ENCODE measurements around the gene MARK4. TPM values are rescaled to one million over a fixed set of nuclear protein-coding genes. Genes with fewer than 3 reads are reported as not detected.

The MARK4 gene
- total RNA-seq, 1 experiment from 2014 or later, result 37.7 TPM

DNA sequence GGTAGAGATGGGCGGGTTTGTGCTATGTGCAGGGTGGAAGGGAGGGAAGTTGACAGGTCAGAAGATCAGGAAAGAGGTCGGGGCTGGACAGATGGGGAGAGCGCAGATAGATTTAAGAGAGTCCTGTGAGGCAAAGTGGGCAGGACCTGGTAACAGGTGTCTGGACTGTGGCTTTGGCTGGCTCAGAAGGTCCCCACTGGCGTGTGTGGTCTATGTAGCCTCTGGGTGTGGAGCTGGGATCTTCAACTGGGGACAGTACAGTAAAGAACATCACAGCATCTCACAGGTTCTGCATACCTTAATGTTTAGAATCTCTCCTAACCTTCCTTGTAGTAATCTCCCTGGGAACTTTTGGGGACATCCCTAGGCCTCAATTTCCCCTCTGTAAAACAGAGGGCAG lies 53.9 kb downstream of the MARK4 start:
- Histone ChIP-seq H3K9me3 (ENCODE audit: control insufficient read depth in 1 of 2, insufficient read depth in 1 of 2, low read depth in 1 of 2, low read length in 2 of 2) (no peaks in the 10 kb centered on the region), H3K27me3 (ENCODE audit: insufficient read depth, low read length) (no peaks in the 10 kb centered on the region), H4K20me1 (ENCODE audit: insufficient read depth) (no peaks in the 10 kb centered on the region), H3K27ac (ENCODE audit: low read depth, low read length) (no peak overlapping the region), H3K4me2 (ENCODE audit: low read length) (no peak overlapping the region), H3K79me2 (ENCODE audit: insufficient read depth, low read length) (no peaks in the 10 kb centered on the region), H3K4me3 (replicated peaks in 1 of 2; ENCODE audit: low read depth in 1 of 2, low read length in 2 of 2) (no peak overlapping the region), H2AFZ (ENCODE audit: low read depth, low read length, poor library complexity, severe bottlenecking) (no peak overlapping the region), H3K9me2 (ENCODE audit: insufficient read depth) (no peaks in the 10 kb centered on the region), H3K4me1 (ENCODE audit: control insufficient read depth in 1 of 2, insufficient read depth in 2 of 2, low read length in 2 of 2) (peaks cover 10 to 25% of the 10 kb centered on the region in 2 experiments), H3K9ac (ENCODE audit: low read length) (no peak overlapping the region), H3K36me3 (ENCODE audit: control insufficient read depth in 1 of 2, insufficient read depth in 2 of 2, low read length in 2 of 2) (no peaks in the 10 kb centered on the region)
- TF ChIP-seq YY1 (IDR thresholded peaks at IDR 0.05; ENCODE audit: extremely low read depth, insufficient replicate concordance, low read depth, low read length) (no peak), ZNF274 (IDR thresholded peaks at IDR 0.05; ENCODE audit: low read depth, low read length) (no peak), ELF1 (IDR thresholded peaks at IDR 0.05; ENCODE audit: borderline replicate concordance, low read depth) (no peak), POLR2A (IDR thresholded peaks at IDR 0.05; ENCODE audit: borderline replicate concordance, extremely low read depth, insufficient read depth, insufficient read length) (no peak), TCF7L2 (IDR thresholded peaks at IDR 0.05; ENCODE audit: borderline replicate concordance, extremely low read depth, insufficient read depth, insufficient read length) (no peak), CBX3 (IDR thresholded peaks at IDR 0.05; ENCODE audit: low read depth) (no peak), EGR1 (IDR thresholded peaks at IDR 0.05; ENCODE audit: low read depth) (no peak), SP1 (IDR thresholded peaks at IDR 0.05; ENCODE audit: low read depth) (no peak), CEBPB (IDR thresholded peaks at IDR 0.05; ENCODE audit: low read depth) (no peak), POLR2AphosphoS5 (IDR thresholded peaks at IDR 0.05; ENCODE audit: low read depth, low read length) (no peak)
- TF ChIP-seq, protein P1, sequence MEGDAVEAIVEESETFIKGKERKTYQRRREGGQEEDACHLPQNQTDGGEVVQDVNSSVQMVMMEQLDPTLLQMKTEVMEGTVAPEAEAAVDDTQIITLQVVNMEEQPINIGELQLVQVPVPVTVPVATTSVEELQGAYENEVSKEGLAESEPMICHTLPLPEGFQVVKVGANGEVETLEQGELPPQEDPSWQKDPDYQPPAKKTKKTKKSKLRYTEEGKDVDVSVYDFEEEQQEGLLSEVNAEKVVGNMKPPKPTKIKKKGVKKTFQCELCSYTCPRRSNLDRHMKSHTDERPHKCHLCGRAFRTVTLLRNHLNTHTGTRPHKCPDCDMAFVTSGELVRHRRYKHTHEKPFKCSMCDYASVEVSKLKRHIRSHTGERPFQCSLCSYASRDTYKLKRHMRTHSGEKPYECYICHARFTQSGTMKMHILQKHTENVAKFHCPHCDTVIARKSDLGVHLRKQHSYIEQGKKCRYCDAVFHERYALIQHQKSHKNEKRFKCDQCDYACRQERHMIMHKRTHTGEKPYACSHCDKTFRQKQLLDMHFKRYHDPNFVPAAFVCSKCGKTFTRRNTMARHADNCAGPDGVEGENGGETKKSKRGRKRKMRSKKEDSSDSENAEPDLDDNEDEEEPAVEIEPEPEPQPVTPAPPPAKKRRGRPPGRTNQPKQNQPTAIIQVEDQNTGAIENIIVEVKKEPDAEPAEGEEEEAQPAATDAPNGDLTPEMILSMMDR (IDR thresholded peaks at IDR 0.05 in 2 of 3, conservative IDR thresholded peaks at IDR 0.05 in 1 of 3; ENCODE audit: borderline replicate concordance in 1 of 3, insufficient read depth in 1 of 3, low read depth in 2 of 3, low read length in 2 of 3), result no peak
- TF ChIP-seq, protein P2, sequence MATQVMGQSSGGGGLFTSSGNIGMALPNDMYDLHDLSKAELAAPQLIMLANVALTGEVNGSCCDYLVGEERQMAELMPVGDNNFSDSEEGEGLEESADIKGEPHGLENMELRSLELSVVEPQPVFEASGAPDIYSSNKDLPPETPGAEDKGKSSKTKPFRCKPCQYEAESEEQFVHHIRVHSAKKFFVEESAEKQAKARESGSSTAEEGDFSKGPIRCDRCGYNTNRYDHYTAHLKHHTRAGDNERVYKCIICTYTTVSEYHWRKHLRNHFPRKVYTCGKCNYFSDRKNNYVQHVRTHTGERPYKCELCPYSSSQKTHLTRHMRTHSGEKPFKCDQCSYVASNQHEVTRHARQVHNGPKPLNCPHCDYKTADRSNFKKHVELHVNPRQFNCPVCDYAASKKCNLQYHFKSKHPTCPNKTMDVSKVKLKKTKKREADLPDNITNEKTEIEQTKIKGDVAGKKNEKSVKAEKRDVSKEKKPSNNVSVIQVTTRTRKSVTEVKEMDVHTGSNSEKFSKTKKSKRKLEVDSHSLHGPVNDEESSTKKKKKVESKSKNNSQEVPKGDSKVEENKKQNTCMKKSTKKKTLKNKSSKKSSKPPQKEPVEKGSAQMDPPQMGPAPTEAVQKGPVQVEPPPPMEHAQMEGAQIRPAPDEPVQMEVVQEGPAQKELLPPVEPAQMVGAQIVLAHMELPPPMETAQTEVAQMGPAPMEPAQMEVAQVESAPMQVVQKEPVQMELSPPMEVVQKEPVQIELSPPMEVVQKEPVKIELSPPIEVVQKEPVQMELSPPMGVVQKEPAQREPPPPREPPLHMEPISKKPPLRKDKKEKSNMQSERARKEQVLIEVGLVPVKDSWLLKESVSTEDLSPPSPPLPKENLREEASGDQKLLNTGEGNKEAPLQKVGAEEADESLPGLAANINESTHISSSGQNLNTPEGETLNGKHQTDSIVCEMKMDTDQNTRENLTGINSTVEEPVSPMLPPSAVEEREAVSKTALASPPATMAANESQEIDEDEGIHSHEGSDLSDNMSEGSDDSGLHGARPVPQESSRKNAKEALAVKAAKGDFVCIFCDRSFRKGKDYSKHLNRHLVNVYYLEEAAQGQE (IDR thresholded peaks at IDR 0.05; ENCODE audit: low read depth), result no peak
- ATAC-seq, result no peak
- DNase-seq (ENCODE audit: low read depth, low spot score), result no peak
- intact Hi-C loops (cut with micrococcal nuclease), result no loop called here
- BruUV-seq (replicated peaks), result no TSS peak
- RAD21 ChIA-PET (ENCODE audit: low non-redundant PET in 1 of 2, low total read pairs in 2 of 2, uncharacterized antibody in 2 of 2, unreplicated experiment in 2 of 2), result no interaction called here
- CTCF ChIA-PET, result no interaction called here
- POLR2A ChIA-PET, result no interaction called here
